Breast epithelium (tissue), 4 donors: ENCODE measurements around the gene STX2. TPM values are rescaled to one million over a fixed set of nuclear protein-coding genes. Genes with fewer than 3 reads are reported as not detected.

Experiments used
- DNase-seq, 2 donors: peaks; one replicate each; pipeline ENCODE4 v3.0.0-alpha.2; 2019; ENCODE audit warnings: low spot score in 2 of 2
- H3K27ac ChIP-seq, 2 donors: fragments of 200-600 bp; sonication (generic) in 1 of 2; one replicate each; pipeline ENCODE4 v1.5.1; 2016 to 2019; ENCODE audit warnings: mild to moderate bottlenecking in 1 of 2
- H3K27me3 ChIP-seq, 2 donors: fragments of 200-600 bp; sonication (generic) in 1 of 2; one replicate each; pipeline versions ENCODE4 v1.5.1 to v1.6.0; 2017 to 2019; ENCODE audit warnings: control low read depth in 1 of 2, mild to moderate bottlenecking in 1 of 2
- H3K36me3 ChIP-seq: fragments of 200-600 bp; one replicate; pipeline ENCODE4 v1.5.1; 2019
- H3K4me1 ChIP-seq, 2 donors: fragments of 200-600 bp; sonication (generic); one replicate each; pipeline ENCODE4 v1.5.1; 2016 to 2019; ENCODE audit warnings: control low read depth in 1 of 2
- H3K4me3 ChIP-seq, 3 donors: fragments of 200-600 bp; sonication (generic); 1 replicate in 2 of 3; 2 replicates in 1 of 3; pipeline ENCODE4 v1.5.1; 2016 to 2019; ENCODE audit warnings: mild to moderate bottlenecking in 3 of 3, moderate library complexity in 2 of 3
- H3K9me3 ChIP-seq, 2 donors: fragments of 200-600 bp; sonication (generic) in 1 of 2; one replicate each; pipeline ENCODE4 v1.5.1; 2016 to 2019; ENCODE audit warnings: control low read depth in 1 of 2
- POLR2A ChIP-seq: fragments of 450-650 bp; IDR thresholded peaks from one replicate; pipeline ENCODE4 v1.6.1; 2016; ENCODE audit warnings: antibody characterized with exemption, mild to moderate bottlenecking, moderate library complexity
- POLR2AphosphoS5 ChIP-seq, 3 donors: sonication (generic); formaldehyde crosslinking; IDR thresholded peaks; one replicate each; pipeline ENCODE4 v1.6.1; 2017; ENCODE audit warnings: antibody characterized with exemption in 3 of 3
- intact Hi-C: fragments of 100-400 bp; cut with DNase I; formaldehyde crosslinking; loops from one replicate; pipeline ENCODE4 v1.15.1; 2023; ENCODE audit warnings: low total_unique reads
- total RNA-seq, 3 donors: library from RNA; depleted of rRNA; stranded (reverse); fragments of >200 nt; gene quantifications; one replicate each; pipeline ENCODE4 v1.1.0, GENCODE V29; 2016
- TF ChIP-seq, protein P1 (sequence below), 3 donors: fragments of 450-650 bp; IDR thresholded peaks; one replicate each; pipeline ENCODE4 v1.5.1; 2016 to 2017; ENCODE audit warnings: antibody characterized with exemption in 3 of 3, mild to moderate bottlenecking in 3 of 3, moderate library complexity in 3 of 3

STX2 gene
- total RNA-seq, 3 donors from 2014 or later, result 11.6 to 23.2 (median 15.4) TPM

DNA sequence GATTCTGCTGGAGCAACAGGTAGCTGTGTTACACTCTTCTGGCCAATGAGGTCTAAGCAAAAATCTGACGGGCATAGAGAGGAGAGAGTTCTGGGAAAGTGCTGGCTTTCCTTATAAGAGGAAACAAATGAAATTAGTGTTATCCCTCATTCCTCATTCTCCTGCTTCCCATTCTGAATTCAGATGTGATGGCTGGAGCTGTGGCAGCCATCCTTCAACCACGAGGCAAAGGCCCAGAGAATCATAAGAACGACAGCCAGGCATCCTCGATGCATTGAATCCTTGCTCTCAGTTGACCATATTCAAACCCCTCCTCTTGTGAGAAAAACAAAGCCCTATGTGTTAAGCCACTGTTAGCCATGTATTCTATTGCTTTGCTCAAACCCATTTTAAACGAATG lies 95.4 kb downstream of the STX2 start:
- H3K4me3 ChIP-seq, result no peak overlapping the region
- peaks cover 3 to 7% of the 10 kb centered on the region in 2 donors for H3K9me3 ChIP-seq
- no peak for DNase-seq
- intact Hi-C loops, result no loop called here
- no peaks in the 10 kb centered on the region for H3K4me1 ChIP-seq
- H3K27me3 ChIP-seq, result peaks cover 0 to 16% of the 10 kb centered on the region in 2 donors
- H3K27ac ChIP-seq, result no peak overlapping the region
- no peaks in the 10 kb centered on the region for H3K36me3 ChIP-seq
- TF ChIP-seq POLR2A (no peak), POLR2AphosphoS5 (IDR thresholded peaks at IDR 0.05) (no peak)
- TF ChIP-seq, protein P1, sequence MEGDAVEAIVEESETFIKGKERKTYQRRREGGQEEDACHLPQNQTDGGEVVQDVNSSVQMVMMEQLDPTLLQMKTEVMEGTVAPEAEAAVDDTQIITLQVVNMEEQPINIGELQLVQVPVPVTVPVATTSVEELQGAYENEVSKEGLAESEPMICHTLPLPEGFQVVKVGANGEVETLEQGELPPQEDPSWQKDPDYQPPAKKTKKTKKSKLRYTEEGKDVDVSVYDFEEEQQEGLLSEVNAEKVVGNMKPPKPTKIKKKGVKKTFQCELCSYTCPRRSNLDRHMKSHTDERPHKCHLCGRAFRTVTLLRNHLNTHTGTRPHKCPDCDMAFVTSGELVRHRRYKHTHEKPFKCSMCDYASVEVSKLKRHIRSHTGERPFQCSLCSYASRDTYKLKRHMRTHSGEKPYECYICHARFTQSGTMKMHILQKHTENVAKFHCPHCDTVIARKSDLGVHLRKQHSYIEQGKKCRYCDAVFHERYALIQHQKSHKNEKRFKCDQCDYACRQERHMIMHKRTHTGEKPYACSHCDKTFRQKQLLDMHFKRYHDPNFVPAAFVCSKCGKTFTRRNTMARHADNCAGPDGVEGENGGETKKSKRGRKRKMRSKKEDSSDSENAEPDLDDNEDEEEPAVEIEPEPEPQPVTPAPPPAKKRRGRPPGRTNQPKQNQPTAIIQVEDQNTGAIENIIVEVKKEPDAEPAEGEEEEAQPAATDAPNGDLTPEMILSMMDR (IDR thresholded peaks at IDR 0.05), result no peak

DNA sequence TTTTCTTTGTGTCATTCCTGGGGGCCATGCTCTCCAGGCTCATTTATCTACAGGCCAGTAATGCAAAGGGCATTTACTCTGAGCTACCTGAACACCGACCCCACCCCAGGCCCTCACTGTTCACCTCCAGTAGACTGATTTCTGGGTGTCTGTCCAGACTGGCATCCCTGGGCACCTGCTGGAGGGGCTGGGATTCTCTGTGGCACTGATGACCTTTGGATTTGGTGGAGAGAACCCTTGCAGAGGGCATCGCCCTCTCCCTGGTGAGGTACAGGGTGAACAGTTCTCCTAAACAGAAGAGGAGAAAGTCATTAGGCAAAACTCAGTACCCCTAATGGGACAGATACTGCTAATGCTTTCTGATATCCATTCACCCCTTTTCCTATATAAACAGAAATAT lies 95.9 kb downstream of the STX2 start:
- TF ChIP-seq POLR2A (no peak), POLR2AphosphoS5 (IDR thresholded peaks at IDR 0.05) (no peak)
- TF ChIP-seq, protein P1 (IDR thresholded peaks at IDR 0.05), result no peak
- intact Hi-C loops, result no loop called here

DNA sequence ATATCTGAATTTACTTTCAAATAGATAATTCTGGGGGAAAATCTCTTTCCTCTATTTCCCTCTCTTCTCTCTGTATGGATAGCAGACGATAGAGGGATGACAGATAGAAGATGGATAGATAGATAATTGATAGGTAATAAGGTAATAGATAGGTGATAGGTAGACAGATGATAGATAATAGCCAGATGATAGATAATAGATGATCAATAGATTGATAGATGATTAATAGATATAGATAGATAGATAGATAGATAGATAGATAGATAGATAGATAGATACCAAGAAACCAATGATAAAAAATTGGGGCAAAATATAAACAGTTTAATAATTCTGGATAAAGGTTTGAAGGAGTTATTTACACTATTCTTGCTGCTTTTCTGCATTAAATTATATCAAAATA lies 96.3 kb downstream of the STX2 start:
- no peaks in the 10 kb centered on the region for H3K36me3 ChIP-seq
- TF ChIP-seq POLR2A, result no peak
- TF ChIP-seq, protein P1 (IDR thresholded peaks at IDR 0.05), result no peak
- TF ChIP-seq POLR2AphosphoS5 (IDR thresholded peaks at IDR 0.05), result no peak
- no peak overlapping the region for H3K4me3 ChIP-seq
- no peak for DNase-seq
- no peaks in the 10 kb centered on the region for H3K4me1 ChIP-seq
- H3K9me3 ChIP-seq, result peaks cover 3 to 10% of the 10 kb centered on the region in 2 donors
- no peak overlapping the region for H3K27ac ChIP-seq
- peaks cover 0 to 24% of the 10 kb centered on the region in 2 donors for H3K27me3 ChIP-seq
- intact Hi-C loops, result no loop called here

More for the DNA sequence above, 95.9 kb downstream of the STX2 start:
- no peak overlapping the region for H3K27ac ChIP-seq
- DNase-seq, result no peak
- peaks cover 0 to 20% of the 10 kb centered on the region in 2 donors for H3K27me3 ChIP-seq
- no peaks in the 10 kb centered on the region for H3K36me3 ChIP-seq
- no peaks in the 10 kb centered on the region for H3K4me1 ChIP-seq
- H3K4me3 ChIP-seq, result no peak overlapping the region
- H3K9me3 ChIP-seq, result peaks cover 3 to 10% of the 10 kb centered on the region in 2 donors

DNA sequence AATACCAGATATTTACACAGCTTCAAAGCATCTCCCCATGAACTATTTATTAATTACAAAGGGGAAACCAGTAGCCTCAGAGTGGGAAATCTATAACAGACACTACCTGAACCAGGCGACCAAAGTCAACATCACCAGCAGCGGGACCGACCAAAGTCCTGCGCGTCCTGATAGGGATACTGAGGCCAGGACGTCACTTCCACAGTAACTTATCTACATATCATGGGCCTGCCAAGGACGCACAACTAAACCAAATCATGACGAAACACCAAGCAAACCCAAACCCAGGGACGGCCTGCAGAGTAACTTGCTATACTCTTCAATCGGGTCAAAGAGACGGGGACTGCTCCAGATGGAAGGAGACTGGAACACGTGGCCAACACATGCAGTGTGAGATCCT lies 96.9 kb downstream of the STX2 start:
- DNase-seq, result no peak
- H3K36me3 ChIP-seq, result no peaks in the 10 kb centered on the region
- intact Hi-C loops, result no loop called here
- no peak overlapping the region for H3K4me3 ChIP-seq
- no peaks in the 10 kb centered on the region for H3K4me1 ChIP-seq
- peaks cover 3 to 10% of the 10 kb centered on the region in 2 donors for H3K9me3 ChIP-seq
- no peak overlapping the region for H3K27ac ChIP-seq
- TF ChIP-seq, protein P1 (IDR thresholded peaks at IDR 0.05), result no peak
- TF ChIP-seq POLR2A, result no peak
- no peak for TF ChIP-seq POLR2AphosphoS5 (IDR thresholded peaks at IDR 0.05)
- peaks cover 0 to 26% of the 10 kb centered on the region in 2 donors for H3K27me3 ChIP-seq

Other genes starting within 250 kb of the STX2 start
- under 1 TPM; under 0.01 to 0.59 (median under 0.01) TPM for gene RIMBP2, start 123.0 kb downstream of the STX2 start, total RNA-seq
- gene RAN, start 32.8 kb upstream of the STX2 start, total RNA-seq, result 100 to 1,000 TPM; 157 to 186 (median 162) TPM
- gene ADGRD1, start 114.7 kb upstream of the STX2 start, total RNA-seq, result 10 to 100 TPM; 11.6 to 47.5 (median 18.7) TPM